Kidney glomerular epithelial cell (primary cell): Measurements from ENCODE around the gene DNMT3L.
"Not testable (repeated sequence)": the region's sequence is repeated elsewhere in the genome, so short reads cannot be mapped to it uniquely, and the experiment has no call there.

Source experiments
- DNase-seq: peaks from one replicate; lab custom pipeline; 2025; lab: John Stamatoyannopoulos, UW

DNMT3L gene

DNA sequence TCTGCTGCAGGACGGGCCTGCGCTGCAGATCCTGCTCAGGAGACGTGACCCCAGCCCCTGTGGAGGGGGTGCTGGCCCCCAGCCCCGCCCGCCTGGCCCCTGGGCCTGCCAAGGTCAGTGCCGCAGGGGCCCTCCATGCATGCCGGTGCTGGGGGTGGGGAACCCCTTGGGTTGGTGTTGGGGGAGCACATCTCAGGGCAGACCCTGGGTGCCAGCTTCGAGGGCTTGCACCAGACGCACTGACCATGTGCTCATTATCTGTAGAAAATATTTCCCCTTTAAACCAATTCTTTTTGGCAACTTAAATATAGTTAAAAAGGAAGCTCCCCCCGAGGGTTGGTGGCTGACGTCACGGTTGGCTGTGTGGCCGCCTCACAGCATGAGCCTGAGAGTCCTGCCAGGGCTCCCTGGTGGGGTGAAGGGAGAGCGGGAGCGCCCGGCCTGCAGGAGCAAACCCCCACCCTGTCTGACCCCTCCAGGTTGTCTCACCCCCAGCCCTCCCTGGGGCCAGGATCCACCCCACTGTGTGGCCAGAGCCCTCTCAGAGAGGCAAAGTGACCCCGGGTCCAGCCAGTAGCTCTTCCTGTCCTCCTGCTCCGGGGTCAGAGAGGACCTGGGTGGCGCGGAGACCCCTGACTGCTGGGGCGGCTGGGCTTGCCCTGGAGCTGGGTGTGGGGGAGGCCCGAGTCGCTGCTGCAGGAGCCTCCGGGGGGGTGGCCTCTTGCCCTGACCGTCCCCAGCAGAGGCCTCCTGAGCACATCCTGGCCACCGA lies 32.9 kb upstream of the DNMT3L start:
- DNase-seq = no peak

DNA sequence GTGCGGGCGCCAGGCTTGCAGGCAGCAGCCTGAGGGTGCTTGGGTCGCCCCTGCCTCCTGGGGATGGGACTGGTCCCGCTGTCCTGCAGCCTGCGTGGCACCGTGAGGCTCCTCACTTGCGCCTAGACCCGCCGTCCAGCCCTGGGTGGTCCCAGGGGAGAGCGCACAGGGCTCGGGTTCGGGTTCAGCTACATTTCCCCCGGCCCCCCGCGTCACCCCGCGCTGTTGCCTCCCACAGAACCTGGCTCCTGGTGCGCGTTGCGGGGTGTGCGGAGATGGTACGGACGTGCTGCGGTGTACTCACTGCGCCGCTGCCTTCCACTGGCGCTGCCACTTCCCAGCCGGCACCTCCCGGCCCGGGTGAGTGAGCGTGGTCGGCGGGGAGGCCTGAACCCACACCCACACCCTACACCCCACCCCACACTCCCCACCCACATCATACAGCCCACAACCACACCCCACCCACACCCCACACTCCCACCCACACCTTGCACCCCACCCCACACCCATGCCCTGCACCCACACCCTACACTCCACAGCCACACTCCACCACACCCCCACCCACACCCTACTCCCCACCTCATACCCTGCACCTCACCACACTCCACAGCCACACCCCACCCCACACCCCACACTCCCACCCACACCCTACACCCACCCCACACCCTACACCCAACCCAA lies 32.0 kb upstream of the DNMT3L start:
- DNase-seq = no peak

DNA sequence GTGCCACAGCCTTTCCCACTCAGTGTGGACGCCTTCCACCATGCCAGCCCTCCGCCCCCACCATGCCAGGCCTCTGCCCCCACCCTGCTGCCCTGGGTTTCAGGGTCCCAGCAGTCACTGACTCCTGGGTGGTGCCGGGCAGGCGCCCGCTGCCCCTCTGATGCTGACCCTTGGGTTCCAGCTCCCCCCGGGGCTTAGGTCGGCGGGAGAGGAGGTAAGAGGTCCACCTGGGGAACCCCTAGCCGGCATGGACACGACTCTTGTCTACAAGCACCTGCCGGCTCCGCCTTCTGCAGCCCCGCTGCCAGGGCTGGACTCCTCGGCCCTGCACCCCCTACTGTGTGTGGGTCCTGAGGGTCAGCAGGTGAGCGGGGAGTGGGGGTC lies 31.1 kb upstream of the DNMT3L start:
- no peak for DNase-seq

DNA sequence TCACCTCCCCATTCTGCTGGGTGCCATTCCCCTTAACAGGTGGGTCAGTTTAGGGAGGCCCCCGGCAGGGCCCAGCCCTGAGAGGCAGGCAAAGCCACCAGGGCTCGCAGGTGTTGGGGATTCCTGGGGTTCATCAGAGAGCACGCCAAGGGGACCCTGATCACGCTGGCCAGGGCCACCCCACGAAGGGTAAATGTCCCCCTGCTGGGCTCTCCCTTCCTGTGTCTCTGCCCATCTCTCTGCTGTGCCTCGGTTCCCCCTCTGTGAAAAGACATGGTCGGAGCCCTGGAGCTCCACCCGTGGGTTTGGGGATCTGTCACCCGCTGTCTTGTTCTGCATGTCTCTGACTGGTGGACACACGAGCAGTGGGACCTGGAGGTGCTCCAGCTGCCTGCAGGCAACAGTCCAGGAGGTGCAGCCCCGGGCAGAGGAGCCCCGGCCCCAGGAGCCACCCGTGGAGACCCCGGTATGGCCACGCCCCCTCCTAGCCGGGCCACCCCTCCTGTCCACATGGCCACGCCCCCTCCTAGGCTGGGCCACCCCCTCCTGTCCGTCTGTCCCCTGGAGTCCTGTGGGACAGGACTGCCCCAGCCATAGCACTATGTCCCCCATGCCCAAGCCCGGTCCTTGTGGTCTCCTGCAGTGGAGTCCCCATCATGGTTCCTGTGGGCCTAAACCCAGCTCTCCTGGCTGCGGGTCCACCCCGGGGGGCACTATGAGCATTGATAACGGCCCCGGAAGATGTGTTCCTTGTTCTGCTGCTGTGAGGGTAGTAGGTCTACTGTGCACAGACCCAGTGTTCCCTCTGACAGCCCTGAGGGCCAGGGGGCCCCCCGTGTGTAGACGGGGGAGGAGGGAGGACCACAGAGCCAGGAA lies 30.5 kb upstream of the DNMT3L start:
- no peak for DNase-seq

DNA sequence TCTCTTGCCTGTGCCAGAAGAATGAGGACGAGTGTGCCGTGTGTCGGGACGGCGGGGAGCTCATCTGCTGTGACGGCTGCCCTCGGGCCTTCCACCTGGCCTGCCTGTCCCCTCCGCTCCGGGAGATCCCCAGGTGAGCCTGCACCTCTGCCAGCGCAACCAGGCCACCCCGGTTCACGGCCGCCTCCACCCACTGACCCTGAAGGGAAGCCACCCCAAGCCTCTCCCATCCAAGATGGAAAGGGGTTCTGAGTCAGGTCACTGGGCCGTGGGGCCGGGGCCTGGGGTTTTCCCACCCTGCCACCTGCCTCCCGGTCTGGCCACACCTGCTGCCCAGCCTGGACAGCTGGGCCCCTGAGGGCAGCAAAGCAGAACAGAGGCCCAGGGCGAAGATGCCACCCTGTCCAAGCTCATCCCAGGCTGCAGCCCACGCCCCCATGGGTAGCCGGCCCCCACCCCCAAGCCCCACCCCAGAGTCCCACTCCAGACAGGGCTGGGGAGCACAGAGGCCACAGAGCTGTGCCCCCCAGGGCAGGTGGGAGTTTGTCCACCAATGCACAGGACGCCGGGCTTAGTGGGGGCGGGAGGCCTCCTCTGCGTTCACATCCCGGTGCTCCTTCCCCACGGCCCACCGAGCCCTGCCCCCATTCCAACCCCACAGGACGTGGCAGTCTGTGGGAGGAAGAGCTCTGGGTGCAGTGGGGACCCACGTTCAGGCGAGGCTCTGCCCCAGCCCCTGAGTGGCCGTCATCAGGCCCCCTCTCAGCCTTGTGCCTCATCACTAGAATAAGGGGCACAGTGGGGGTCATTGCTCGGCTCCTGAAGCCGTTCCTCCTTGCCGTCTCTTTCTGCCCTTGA lies 29.6 kb upstream of the DNMT3L start:
- DNase-seq = no peak

- no peak for DNase-seq
Measured at GRCh38 chr21:44290327-44291077, 28.8 kb upstream of the DNMT3L start.

- DNase-seq = no peak
Measured at GRCh38 chr21:44289381-44290010, 27.8 kb upstream of the DNMT3L start.

GRCh38 chr21:44288251-44289110 lies 26.8 kb upstream of the DNMT3L start:
- no peak for DNase-seq

DNA sequence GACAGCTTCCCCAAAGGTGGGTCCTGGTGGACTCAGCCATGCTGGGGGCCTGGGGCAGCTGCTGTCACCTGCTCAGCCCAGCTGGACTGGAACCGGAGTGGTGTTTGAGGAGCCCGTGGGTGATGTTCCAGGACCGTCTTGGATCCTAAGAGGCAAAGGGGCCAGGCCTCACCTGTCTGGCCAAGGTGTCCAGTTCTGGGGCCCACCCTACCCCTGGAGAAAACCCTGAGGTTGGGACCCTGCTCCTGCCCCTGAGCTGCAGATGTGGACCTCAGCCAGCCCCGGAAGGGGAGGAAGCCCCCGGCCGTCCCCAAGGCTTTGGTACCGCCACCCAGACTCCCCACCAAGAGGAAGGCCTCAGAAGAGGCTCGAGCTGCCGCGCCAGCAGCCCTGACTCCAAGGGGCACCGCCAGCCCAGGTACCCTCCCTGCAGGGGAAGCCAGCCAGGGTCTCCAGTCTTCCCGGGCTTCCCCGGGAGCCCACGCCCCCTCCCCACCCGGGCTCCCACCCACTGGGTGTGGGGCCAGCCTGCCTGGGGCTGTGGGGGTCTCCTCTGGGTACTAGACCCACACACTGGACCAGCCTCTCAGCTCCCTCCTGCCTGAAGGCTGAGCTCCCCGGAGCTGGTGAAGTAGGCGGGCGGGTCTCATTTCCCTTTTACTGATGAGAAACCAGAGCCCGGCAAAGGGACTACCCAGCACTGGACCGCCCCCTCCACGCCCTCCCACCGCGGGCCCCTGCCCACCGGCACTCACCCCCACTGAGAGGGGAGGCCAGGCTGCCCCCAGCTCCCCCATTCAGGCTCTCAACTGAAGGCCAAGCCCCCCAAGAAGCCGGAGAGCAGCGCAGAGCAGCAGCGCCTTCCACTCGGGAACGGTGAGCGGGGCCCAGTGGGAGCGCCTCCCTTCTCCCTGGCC lies 25.3 kb upstream of the DNMT3L start:
- DNase-seq = no peak

DNA sequence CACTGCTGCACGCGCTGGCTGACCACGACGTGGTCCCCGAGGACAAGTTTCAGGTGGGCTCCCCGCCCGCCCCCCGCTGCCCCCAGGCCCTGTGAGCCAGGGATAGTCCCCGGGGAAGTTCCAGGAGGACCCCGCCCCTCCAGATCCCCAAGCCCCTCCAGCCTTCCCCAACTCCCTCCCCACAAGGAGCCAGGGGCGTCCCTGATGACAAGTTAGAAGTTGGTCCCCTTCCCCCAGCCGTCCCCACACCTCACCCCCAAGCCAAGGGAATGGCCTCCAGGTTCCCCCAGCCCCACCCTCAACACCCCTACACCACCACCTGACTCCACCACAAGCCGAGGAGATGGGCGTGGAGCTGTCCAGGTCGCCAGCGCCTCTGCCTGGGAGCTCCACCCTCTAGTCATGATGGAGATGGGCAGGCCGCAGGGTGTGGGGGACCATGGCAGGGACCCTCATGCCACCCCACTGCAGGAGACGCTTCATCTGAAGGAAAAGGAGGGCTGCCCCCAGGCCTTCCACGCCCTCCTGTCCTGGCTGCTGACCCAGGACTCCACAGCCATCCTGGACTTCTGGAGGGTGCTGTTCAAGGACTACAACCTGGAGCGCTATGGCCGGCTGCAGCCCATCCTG lies 24.5 kb upstream of the DNMT3L start:
- no peak for DNase-seq

DNA sequence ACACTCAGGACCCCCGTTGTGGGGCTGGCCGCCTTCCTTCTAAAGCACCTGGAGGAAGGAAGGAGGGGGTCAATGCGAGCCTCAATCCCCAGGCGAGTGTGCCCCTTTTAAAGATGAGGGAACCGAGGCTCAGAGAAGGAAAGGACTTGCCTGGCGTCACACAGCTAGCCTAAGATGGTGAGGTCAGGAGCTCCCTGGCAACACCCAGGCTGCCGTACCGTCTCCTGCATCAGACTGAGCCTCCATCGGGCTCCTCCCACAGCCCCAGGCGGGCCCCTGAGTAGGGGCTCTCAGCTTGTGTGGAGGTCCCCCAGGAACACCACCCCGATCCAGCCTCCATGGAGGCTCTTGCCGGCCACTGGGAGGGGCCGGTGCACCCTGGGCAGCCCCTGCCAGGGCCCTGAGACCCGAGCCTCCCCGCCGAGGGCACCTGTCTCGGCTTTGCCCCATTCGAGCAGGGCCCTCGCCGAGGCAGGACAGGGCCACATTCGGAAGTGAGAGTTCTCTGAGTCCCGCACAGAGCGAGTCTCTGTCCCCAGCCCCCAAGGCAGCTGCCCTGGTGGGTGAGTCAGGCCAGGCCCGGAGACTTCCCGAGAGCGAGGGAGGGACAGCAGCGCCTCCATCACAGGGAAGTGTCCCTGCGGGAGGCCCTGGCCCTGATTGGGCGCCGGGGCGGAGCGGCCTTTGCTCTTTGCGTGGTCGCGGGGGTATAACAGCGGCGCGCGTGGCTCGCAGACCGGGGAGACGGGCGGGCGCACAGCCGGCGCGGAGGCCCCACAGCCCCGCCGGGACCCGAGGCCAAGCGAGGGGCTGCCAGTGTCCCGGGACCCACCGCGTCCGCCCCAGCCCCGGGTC lies 23.7 kb upstream of the DNMT3L start, which contains the start of gene AIRE:
AIRE (plus strand) TSS at position 739 of the 855 bp plus-strand sequence. CDS start 131 bp downstream, outside the sequence.
- no peak for DNase-seq

DNA sequence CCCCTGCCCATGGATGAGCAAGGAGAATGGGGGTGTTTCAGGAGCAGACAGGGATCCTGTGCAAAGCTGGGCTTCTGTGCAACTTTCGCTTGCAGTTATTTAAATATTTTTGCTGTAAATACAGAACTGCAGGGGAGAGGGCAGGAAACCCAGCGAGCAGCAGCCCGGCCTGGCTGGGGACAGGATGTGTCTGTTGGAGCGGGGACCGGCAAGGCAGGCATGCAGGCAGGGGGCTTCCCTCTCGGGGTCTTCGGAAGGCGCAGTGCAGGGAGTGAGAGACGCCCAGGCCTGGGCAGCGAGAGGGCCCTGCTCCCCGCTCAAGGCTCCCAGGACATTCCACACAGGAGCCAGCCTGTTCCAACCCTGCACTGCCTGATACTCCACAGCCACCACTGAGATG lies 22.3 kb upstream of the DNMT3L start:
- no peak for DNase-seq

DNA sequence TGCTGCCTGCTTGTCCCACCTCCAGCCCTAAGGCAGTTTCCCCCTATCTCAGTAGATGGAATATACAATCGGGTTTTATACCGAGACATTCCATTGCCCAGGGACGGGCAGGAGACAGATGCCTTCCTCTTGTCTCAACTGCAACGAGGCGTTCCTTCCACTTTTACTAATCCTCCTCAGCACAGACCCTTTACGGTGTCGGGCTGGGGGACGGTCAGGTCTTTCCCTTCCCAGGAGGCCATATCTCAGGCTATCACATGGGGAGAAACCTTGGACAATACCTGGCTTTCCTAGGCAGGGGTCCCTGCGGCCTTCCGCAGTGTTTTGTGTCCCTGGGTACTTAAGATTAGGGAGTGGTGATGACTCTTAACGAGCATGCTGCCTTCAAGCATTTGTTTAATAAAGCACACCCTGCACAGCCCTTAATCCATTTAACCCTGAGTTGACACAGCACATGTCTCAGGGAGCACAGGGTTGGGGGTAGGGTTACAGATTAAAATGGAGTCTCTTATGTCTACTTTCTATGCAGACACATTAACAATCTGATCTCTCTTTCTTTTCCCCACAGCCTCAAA lies 21.6 kb upstream of the DNMT3L start:
- DNase-seq = not testable (repeated sequence)

DNA sequence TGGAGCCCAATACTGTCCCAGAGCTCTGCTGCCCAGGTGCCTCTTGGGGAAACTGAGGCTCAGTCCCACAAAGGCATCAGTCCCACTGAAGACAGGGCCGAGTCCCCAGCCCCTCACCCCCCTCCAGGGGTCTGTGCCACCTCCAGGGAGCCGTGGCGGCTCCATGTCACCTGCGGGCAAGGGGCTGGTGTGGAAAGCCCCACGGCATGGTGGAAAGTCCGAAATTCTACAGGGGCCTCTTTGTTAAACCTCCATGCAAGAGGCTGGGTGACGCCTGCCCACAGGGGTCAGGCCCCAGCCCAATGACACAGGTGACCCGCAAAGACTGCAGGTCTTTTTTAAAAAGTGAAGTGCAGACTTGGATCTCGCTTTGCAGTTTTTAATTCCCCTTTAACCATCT lies 20.7 kb upstream of the DNMT3L start:
- DNase-seq = no peak

GRCh38 chr21:44281801-44282200 lies 20.1 kb upstream of the DNMT3L start:
- DNase-seq = no peak
